Stimulated activated CD8-positive, alpha-beta memory T cell treated with anti-CD3 and anti-CD28 coated beads, Interleukin-15, amount 100 ng/mL, for 4 hours (primary cell): ENCODE measurements around the gene RFX2.
"Not testable (repeated sequence)": the region's sequence is repeated elsewhere in the genome, so short reads cannot be mapped to it uniquely, and the experiment has no call there.

Experiments
- DNase-seq, 2 donors: peaks; one replicate each; pipeline ENCODE4 v3.0.0-alpha.2; 2020; ENCODE audit warnings: low read depth in 2 of 2

RFX2 gene

GRCh38 chr19:6038634-6039405 lies 71.5 kb downstream of the RFX2 start:
- DNase-seq, result no peak

- no peak for DNase-seq
Measured at GRCh38 chr19:6035026-6035425, 75.3 kb downstream of the RFX2 start.

GRCh38 chr19:6034512-6034911 lies 75.8 kb downstream of the RFX2 start:
- no peak for DNase-seq

- DNase-seq, result no peak
Measured at GRCh38 chr19:6033744-6034264, 76.5 kb downstream of the RFX2 start.

GRCh38 chr19:6032827-6033226 lies 77.5 kb downstream of the RFX2 start:
- DNase-seq, result no peak

- no peak for DNase-seq
Measured at GRCh38 chr19:6032381-6032780, 77.9 kb downstream of the RFX2 start.

GRCh38 chr19:6030214-6030507 lies 80.1 kb downstream of the RFX2 start:
- no peak for DNase-seq

- no peak for DNase-seq
Measured at GRCh38 chr19:6026390-6027227, 83.7 kb downstream of the RFX2 start.

- not testable (repeated sequence) for DNase-seq
Measured at GRCh38 chr19:6024756-6025155, 85.5 kb downstream of the RFX2 start.

GRCh38 chr19:6023936-6024335 lies 86.4 kb downstream of the RFX2 start:
- DNase-seq, result no peak

- DNase-seq, result no peak
Measured at GRCh38 chr19:6023085-6023682, 87.1 kb downstream of the RFX2 start.

GRCh38 chr19:6022570-6023064 lies 87.7 kb downstream of the RFX2 start:
- DNase-seq, result no peak

- peak; percentile 26 to 64 for DNase-seq
Measured at GRCh38 chr19:6021878-6022569, 88.3 kb downstream of the RFX2 start.

- no peak for DNase-seq
Measured at GRCh38 chr19:6020972-6021805, 89.1 kb downstream of the RFX2 start.

GRCh38 chr19:6020166-6020882 lies 90.0 kb downstream of the RFX2 start:
- no peak for DNase-seq

GRCh38 chr19:6018786-6019185 lies 91.5 kb downstream of the RFX2 start:
- DNase-seq, result no peak

GRCh38 chr19:6017576-6017975 lies 92.7 kb downstream of the RFX2 start:
- DNase-seq, result no peak

- DNase-seq, result no peak
Measured at GRCh38 chr19:6015841-6016545, 94.3 kb downstream of the RFX2 start.

- no peak for DNase-seq
Measured at GRCh38 chr19:6014551-6015135, 95.7 kb downstream of the RFX2 start.
